ENCODE results near the gene HYAL3. TPM values are rescaled to one million over a fixed set of nuclear protein-coding genes. Genes with fewer than 3 reads are reported as not detected.
A peak's percentile ranks its signal among the peaks of the same experiment; 100 is the strongest.

The HYAL3 gene
- total and polyA plus RNA-seq, 2 of the 13 experiments (the other 11 are each of a cell fraction or from before 2014, with no cell fraction given): 5.5 to 10.4 TPM

- TF ChIP-seq ARID4A (CRISPR knock-in tag; IDR thresholded peaks at IDR 0.05; ENCODE audit: borderline replicate concordance) (peak; percentile 77), HNF1B (CRISPR knock-in tag; IDR thresholded peaks at IDR 0.05) (no peak), CSRNP2 (CRISPR knock-in tag; conservative IDR thresholded peaks at IDR 0.05; ENCODE audit: low read depth) (no peak), ZKSCAN1 (IDR thresholded peaks at IDR 0.05; ENCODE audit: low read length) (no peak), ZSCAN20 (CRISPR knock-in tag; IDR thresholded peaks at IDR 0.05; ENCODE audit: borderline replicate concordance) (no peak), POGK (CRISPR knock-in tag; conservative IDR thresholded peaks at IDR 0.05) (no peak), NCOA1 (CRISPR knock-in tag; IDR thresholded peaks at IDR 0.05) (no peak), ZNF333 (CRISPR knock-in tag; IDR thresholded peaks at IDR 0.05; ENCODE audit: borderline replicate concordance) (no peak), FOXK1 (CRISPR knock-in tag; IDR thresholded peaks at IDR 0.05; ENCODE audit: borderline replicate concordance, low read depth) (no peak), HNRNPK (IDR thresholded peaks at IDR 0.05; ENCODE audit: low read depth, low read length, poor library complexity, severe bottlenecking) (peak; percentile 6), THAP7 (CRISPR knock-in tag; IDR thresholded peaks at IDR 0.05) (no peak), ZNF800 (CRISPR knock-in tag; IDR thresholded peaks at IDR 0.05) (no peak), ZFY (CRISPR knock-in tag; IDR thresholded peaks at IDR 0.05) (no peak), ZNF564 (CRISPR knock-in tag; IDR thresholded peaks at IDR 0.05) (no peak), CENPT (CRISPR knock-in tag; IDR thresholded peaks at IDR 0.05; ENCODE audit: low read depth) (no peak), SNAPC2 (CRISPR knock-in tag; IDR thresholded peaks at IDR 0.05) (no peak), MTF1 (CRISPR knock-in tag; IDR thresholded peaks at IDR 0.05) (no peak), ISL2 (CRISPR knock-in tag; IDR thresholded peaks at IDR 0.05) (no peak)
Measured at GRCh38 chr3:50320853-50321335, 21.7 kb upstream of the HYAL3 start (continued).
